ENCODE data around the gene RFC1.
"Not testable (repeated sequence)": the region's sequence is repeated elsewhere in the genome, so short reads cannot be mapped to it uniquely, and the experiment has no call there.

The RFC1 gene

GRCh38 chr4:39354254-39354552 lies 12.0 kb downstream of the RFC1 start:
- DNase-seq (ENCODE audit: low spot score) = no peak

GRCh38 chr4:39353478-39354253 lies 12.5 kb downstream of the RFC1 start:
- DNase-seq (ENCODE audit: low spot score) = peak; percentile 71

GRCh38 chr4:39353149-39353477 lies 13.0 kb downstream of the RFC1 start:
- not testable (repeated sequence) for DNase-seq (ENCODE audit: low spot score)

GRCh38 chr4:39349326-39349725 lies 16.8 kb downstream of the RFC1 start:
- DNase-seq (ENCODE audit: low spot score) = no peak

GRCh38 chr4:39348371-39349315 lies 17.5 kb downstream of the RFC1 start:
- no peak for DNase-seq (ENCODE audit: low spot score)

GRCh38 chr4:39346856-39347519 lies 19.2 kb downstream of the RFC1 start:
- no peak for DNase-seq (ENCODE audit: low spot score)

- no peak for DNase-seq (ENCODE audit: low spot score)
Measured at GRCh38 chr4:39342731-39343130, 23.4 kb downstream of the RFC1 start.

GRCh38 chr4:39341075-39341725 lies 25.0 kb downstream of the RFC1 start:
- no peak for DNase-seq (ENCODE audit: low spot score)

- no peak for DNase-seq (ENCODE audit: low spot score)
Measured at GRCh38 chr4:39339968-39340367, 26.2 kb downstream of the RFC1 start.

- DNase-seq (ENCODE audit: low spot score) = no peak
Measured at GRCh38 chr4:39337841-39338240, 28.3 kb downstream of the RFC1 start.

- no peak for DNase-seq (ENCODE audit: low spot score)
Measured at GRCh38 chr4:39335566-39335965, 30.6 kb downstream of the RFC1 start.

GRCh38 chr4:39331191-39331590 lies 35.0 kb downstream of the RFC1 start:
- DNase-seq (ENCODE audit: low spot score) = no peak

- no peak for DNase-seq (ENCODE audit: low spot score)
Measured at GRCh38 chr4:39330353-39330752, 35.8 kb downstream of the RFC1 start.

- DNase-seq (ENCODE audit: low spot score) = no peak
Measured at GRCh38 chr4:39326468-39326977, 39.6 kb downstream of the RFC1 start.

GRCh38 chr4:39324897-39325613 lies 41.1 kb downstream of the RFC1 start:
- no peak for DNase-seq (ENCODE audit: low spot score)

- DNase-seq (ENCODE audit: low spot score) = peak; percentile 96
Measured at GRCh38 chr4:39324446-39324845, 41.7 kb downstream of the RFC1 start.

- DNase-seq (ENCODE audit: low spot score) = no peak
Measured at GRCh38 chr4:39323821-39324220, 42.3 kb downstream of the RFC1 start.

- no peak for DNase-seq (ENCODE audit: low spot score)
Measured at GRCh38 chr4:39320381-39321115, 45.6 kb downstream of the RFC1 start.

- no peak for DNase-seq (ENCODE audit: low spot score)
Measured at GRCh38 chr4:39319676-39320075, 46.5 kb downstream of the RFC1 start.

GRCh38 chr4:39312816-39313215 lies 53.3 kb downstream of the RFC1 start:
- DNase-seq (ENCODE audit: low spot score) = peak; percentile 24

- DNase-seq (ENCODE audit: low spot score) = no peak
Measured at GRCh38 chr4:39308611-39309010, 57.6 kb downstream of the RFC1 start.
